Adrenal gland (tissue), 12 donors: ENCODE results near the gene BEST4. TPM values are rescaled to one million over a fixed set of nuclear protein-coding genes. Genes with fewer than 3 reads are reported as not detected.

ENCODE experiments used
- DNase-seq, 7 donors: peaks; one replicate each; pipeline ENCODE4 v3.0.0-alpha.2; 2019 to 2020
- H3K27ac ChIP-seq, 5 donors: fragments of 200-600 bp; sonication (generic) in 4 of 5; 1 replicate in 3 of 5; 2 replicates in 2 of 5; pipeline versions ENCODE4 v1.5.1 to v1.8.0; 2016 to 2020; ENCODE audit warnings: mild to moderate bottlenecking in 1 of 5
- H3K27me3 ChIP-seq: fragments of 200-600 bp; 2 replicates; pipeline ENCODE4 v1.8.0; 2021
- H3K36me3 ChIP-seq, 2 donors: fragments of 200-600 bp; replicated peaks in 1 of 2; 1 replicate in 1 of 2; 2 replicates in 1 of 2; pipeline versions ENCODE4 v1.5.1 to v1.8.0; 2018 to 2022
- H3K4me1 ChIP-seq, 2 donors: fragments of 200-600 bp; replicated peaks in 1 of 2; 1 replicate in 1 of 2; 2 replicates in 1 of 2; pipeline versions ENCODE4 v1.5.1 to v1.8.0; 2018 to 2021
- H3K4me3 ChIP-seq, 4 donors: fragments of 200-600 bp; sonication (generic) in 3 of 4; one replicate each; pipeline ENCODE4 v1.5.1; 2016 to 2018
- H3K9me3 ChIP-seq, 3 donors: fragments of 200-600 bp; sonication (generic) in 1 of 3; replicated peaks in 1 of 3; 1 replicate in 2 of 3; 2 replicates in 1 of 3; pipeline versions ENCODE4 v1.5.1 to v1.8.0; 2016 to 2021
- POLR2A ChIP-seq, 2 donors: fragments of 450-650 bp; IDR thresholded peaks; one replicate each; pipeline ENCODE4 v1.6.1; 2017; ENCODE audit warnings: antibody characterized with exemption in 2 of 2, mild to moderate bottlenecking in 2 of 2, moderate library complexity in 1 of 2
- WGBS, 4 donors: extraction: QIAGEN DNeasy Blood & Tissue Kit in 2 of 4; methylation state at CpG; one replicate each; pipeline versions ENCODE4 v1.1.5 to v1.1.7; 2013 to 2017; 5-methylcytosine and 5-hydroxymethylcytosine counted together
- intact Hi-C, 2 donors: fragments of 100-400 bp; cut with DNase I; formaldehyde crosslinking; loops; one replicate each; pipeline versions ENCODE4 v1.14.1 to v1.15.0; 2022 to 2023
- polyA plus RNA-seq, 3 donors: library from polyadenylated mRNA; stranded (reverse); fragments of 200-250 nt in 2 of 3; fragments of 350-450 nt in 1 of 3; fragmentation: Illumina TruSeq in 1 of 3; extraction: RNeasy Lipid Tissue Mini Kit (QIAGEN cat#74804) in 1 of 3; gene quantifications; one replicate each; pipeline ENCODE4 v1.2.3, GENCODE V29; 2013 to 2014
- total RNA-seq, 9 donors: library from RNA; depleted of rRNA in 4 of 9; stranded (reverse); fragments of >200 nt in 4 of 9; fragments of 120-200 nt in 1 of 9; fragmentation: NEBNext Ultra II Directional in 1 of 9; extraction: Animal tissue kit (Norgen Biotek cat#: 25700) in 1 of 9; gene quantifications; one replicate each; pipeline versions ENCODE4 v1.1.0 to v1.2.4, GENCODE V29; 2013 to 2023
- TF ChIP-seq, protein P1 (sequence below), 6 experiments: fragments of 450-650 bp in 4 of 6; fragments of 200-600 bp in 2 of 6; sonication (generic) in 1 of 6; IDR thresholded peaks; 1 replicate in 5 of 6; 2 replicates in 1 of 6; pipeline versions ENCODE4 v1.5.1 to v1.8.0; 2016 to 2021; ENCODE audit warnings: antibody characterized with exemption in 6 of 6, mild to moderate bottlenecking in 2 of 6, moderate library complexity in 1 of 6
- donor health status: healthy with polysubstance abuse.
- donor health status: Bipolar disorder and iron deficiency.
- donor health status: DM: yes; HTN: yes; CAD: no.
- donor health status: DM: no; HTN: no; CAD: no.
- donor health status: DM: no; HTN: no; CAD: no.
- donor health status: DM: yes; HTN: yes; CAD: no.

BEST4 gene
- total and polyA plus RNA-seq, 12 donors = 0.09 to 6.2 (median 0.68) TPM; not detected in 1

GRCh38 chr1:44802306-44803061 lies 14.5 kb upstream of the BEST4 start:
- peak in 4 of 7 donors; percentile 29 to 58 (median 36) for DNase-seq
- intact Hi-C loops = no loop called here
- H3K36me3 ChIP-seq = peaks cover 0 to 40% of the 10 kb centered on the region in 2 donors
- no peaks in the 10 kb centered on the region for H3K27me3 ChIP-seq
- TF ChIP-seq, protein P1, sequence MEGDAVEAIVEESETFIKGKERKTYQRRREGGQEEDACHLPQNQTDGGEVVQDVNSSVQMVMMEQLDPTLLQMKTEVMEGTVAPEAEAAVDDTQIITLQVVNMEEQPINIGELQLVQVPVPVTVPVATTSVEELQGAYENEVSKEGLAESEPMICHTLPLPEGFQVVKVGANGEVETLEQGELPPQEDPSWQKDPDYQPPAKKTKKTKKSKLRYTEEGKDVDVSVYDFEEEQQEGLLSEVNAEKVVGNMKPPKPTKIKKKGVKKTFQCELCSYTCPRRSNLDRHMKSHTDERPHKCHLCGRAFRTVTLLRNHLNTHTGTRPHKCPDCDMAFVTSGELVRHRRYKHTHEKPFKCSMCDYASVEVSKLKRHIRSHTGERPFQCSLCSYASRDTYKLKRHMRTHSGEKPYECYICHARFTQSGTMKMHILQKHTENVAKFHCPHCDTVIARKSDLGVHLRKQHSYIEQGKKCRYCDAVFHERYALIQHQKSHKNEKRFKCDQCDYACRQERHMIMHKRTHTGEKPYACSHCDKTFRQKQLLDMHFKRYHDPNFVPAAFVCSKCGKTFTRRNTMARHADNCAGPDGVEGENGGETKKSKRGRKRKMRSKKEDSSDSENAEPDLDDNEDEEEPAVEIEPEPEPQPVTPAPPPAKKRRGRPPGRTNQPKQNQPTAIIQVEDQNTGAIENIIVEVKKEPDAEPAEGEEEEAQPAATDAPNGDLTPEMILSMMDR (IDR thresholded peaks at IDR 0.05) = no peak
- no peak for TF ChIP-seq POLR2A (IDR thresholded peaks at IDR 0.05)
- peak overlapping the region in 1 of 4 donors; percentile 92 for H3K4me3 ChIP-seq
- peak overlapping the region in 2 of 5 donors; percentile 41 to 80 for H3K27ac ChIP-seq
- WGBS, 4 donors = 74 to 87% (median 82%) methylated on average over 7 to 13 of the region's 13 CpGs
- H3K4me1 ChIP-seq = peaks cover 21 to 43% of the 10 kb centered on the region in 2 donors
- H3K9me3 ChIP-seq = no peaks in the 10 kb centered on the region

GRCh38 chr1:44801491-44802305 lies 13.7 kb upstream of the BEST4 start:
- Histone ChIP-seq H3K9me3 (no peaks in the 10 kb centered on the region), H3K4me3 (peak overlapping the region in 1 of 4 donors; percentile 92), H3K4me1 (peaks cover 13 to 35% of the 10 kb centered on the region in 2 donors), H3K36me3 (peaks cover 0 to 40% of the 10 kb centered on the region in 2 donors), H3K27ac (peak overlapping the region in 2 of 5 donors; percentile 41 to 80), H3K27me3 (no peaks in the 10 kb centered on the region)
- intact Hi-C loops = loop anchor here in 1 of 2 donors (2.0 kb wide), 1 partner anchor 17 kb away; no protein-coding TSS in a partner anchor
- 66 to 82% (median 70%) methylated on average over 12 to 13 of the region's 13 CpGs for WGBS, 4 donors
- TF ChIP-seq, protein P1 (IDR thresholded peaks at IDR 0.05) = no peak
- TF ChIP-seq POLR2A (IDR thresholded peaks at IDR 0.05) = no peak
- peak in 4 of 7 donors; percentile 34 to 62 (median 42) for DNase-seq

DNA sequence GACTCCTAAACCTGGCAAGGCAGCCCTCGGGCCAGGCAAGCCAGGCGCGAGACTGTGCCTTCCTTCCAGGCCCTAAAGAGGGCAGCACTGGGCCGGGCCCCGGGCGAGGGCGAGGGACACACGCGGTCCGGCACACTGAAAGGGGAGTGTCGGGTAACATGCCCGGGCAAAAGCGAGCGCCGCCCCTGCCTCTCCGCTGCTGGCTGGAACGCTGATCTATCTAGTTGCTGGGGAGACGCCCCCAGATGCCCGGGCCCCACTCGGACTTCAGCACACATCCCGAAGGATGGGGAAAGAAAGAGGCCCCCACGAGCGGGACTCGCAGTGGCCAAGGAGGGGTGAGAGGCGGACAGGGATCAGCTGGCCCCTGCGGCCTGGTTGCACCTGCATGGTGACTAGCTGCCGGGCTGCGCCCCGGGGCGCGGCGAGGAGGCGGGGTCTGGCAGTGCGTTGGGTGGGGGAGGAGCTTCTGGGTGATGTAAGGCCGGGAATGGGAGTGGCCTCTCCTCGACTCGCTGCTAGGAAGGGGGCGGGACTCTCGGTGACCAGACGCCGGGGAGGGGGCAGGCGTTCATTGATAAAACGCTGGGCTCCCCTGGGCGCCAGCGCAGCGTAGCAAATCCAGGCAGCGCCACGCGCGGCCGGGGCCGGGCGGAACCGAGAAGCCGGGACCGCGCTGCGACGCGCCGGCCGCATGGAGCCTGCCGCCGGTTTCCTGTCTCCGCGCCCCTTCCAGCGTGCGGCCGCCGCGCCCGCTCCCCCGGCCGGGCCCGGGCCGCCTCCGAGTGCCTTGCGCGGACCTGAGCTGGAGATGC lies 12.0 kb upstream of the BEST4 start, which contains the start of gene PLK3:
Gene PLK3 (plus strand): TSS at position 608 of the 815 bp plus-strand sequence. CDS start 87 bp downstream, at position 695.
- intact Hi-C loops = loop anchor here (2.0 to 5.0 kb wide), 2 partner anchors 19 to 32 kb away; no protein-coding TSS in a partner anchor
- Histone ChIP-seq H3K27ac (peak within 1 kb of the TSS; percentile 80 to 97 (median 89)), H3K4me3 (peak within 1 kb of the TSS; percentile 45 to 92 (median 54)), H3K36me3 (peaks cover 0 to 24% of the 10 kb centered on the region in 2 donors), H3K9me3 (no peaks in the 10 kb centered on the region), H3K4me1 (peaks cover 5 to 26% of the 10 kb centered on the region in 2 donors), H3K27me3 (no peaks in the 10 kb centered on the region)
- peak; percentile 98 to 99 (median 99) for DNase-seq
- TF ChIP-seq POLR2A (IDR thresholded peaks at IDR 0.05) = peak; percentile 88 to 98
- TF ChIP-seq, protein P1 (IDR thresholded peaks at IDR 0.05) = peak; percentile 81 to 92 (median 90)
- WGBS, 4 donors = 0% methylated on average over 10 to 79 of the region's 79 CpGs; no CpG with 5 or more reads in 1 of the 4 donors
